GM18508 (cell line): Measurements from ENCODE around the gene ACTRT3.
A peak's percentile ranks its signal among the peaks of the same experiment; 100 is the strongest.

Experiments
- ATAC-seq: cut with Tn5 transposase; IDR thresholded peaks from one replicate; pipeline ENCODE4 v1.9.1; 2021; ENCODE audit warnings: moderate number of reproducible peaks; ENCODE audit not compliant: insufficient read depth, unreplicated experiment

The ACTRT3 gene

DNA sequence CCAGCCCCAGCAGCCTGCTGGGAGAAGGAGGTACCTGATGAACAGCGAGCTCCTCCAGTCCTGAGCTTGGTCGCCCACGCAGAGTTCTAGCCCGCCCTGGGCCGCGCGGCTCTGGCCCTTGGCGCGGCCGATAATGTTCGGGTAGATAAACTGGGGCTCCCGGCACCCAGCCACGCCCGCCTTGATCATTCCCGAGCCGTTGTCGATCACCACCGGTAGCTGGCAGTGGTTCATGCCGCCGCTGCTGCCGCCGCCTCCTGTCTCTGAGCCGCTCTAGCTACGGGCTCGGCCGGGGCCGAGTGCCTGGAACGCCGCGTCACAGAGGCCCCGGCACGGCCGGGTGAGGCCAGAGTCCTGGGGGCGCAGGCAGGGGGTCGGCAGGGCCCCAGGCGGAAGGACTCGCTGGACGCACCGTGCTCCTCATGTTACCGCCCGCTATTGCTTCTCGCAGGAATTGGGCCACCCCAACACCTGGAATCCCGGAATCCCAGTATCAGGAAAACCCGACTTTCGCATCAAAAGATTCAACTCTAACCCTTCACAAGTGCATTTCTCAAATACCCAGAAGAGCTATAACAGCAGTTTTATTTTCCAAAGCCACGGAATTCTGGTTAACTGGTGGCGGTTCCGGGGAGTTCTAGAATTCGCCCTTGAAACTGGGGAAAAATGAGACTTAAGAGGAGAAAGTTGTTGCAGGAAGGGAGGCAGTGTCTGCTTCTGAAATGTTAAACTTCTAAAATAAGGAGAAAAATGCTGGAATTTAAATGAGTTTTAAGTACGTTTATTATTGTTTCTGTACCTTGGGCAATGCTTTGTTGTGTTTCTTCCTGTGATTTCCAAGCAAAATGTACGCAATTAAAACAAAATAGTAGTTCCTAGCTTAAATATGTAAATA, at the start of gene ACTRT3:
TSS of gene ACTRT3 (minus strand) at position 275 of the 895 bp plus-strand sequence. CDS start at position 234, 41 bp downstream.
- no peak for ATAC-seq

GRCh38 chr3:169818316-169818715, 49.0 kb upstream of the ACTRT3 start:
- ATAC-seq: no peak

DNA sequence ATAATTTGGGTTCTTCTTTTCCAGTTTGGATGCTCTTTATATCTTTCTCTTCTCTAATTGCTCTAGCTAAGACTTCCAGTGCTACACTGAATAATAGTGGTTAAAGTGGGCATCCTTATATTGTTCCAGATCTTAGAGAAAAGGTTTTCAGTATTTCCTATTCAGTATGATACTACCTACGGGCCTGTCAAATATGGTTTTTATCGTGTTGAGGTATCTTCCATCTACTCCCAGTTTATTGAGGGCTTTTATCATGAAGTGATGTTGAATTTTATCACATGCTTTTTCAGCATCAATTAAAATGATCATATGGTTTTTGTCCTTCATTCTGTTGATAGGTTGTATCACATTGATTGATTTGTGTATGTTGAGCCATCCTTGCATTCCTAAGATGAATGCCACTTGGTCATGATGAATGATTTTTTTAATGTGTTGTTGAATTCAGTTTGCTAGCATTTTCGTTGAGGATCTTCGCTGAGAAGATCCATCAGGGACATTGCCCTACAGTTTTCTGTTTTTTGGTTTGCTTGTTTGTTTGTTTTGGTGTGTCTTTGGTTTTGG, 46.3 kb upstream of the ACTRT3 start:
- ATAC-seq: no peak

DNA sequence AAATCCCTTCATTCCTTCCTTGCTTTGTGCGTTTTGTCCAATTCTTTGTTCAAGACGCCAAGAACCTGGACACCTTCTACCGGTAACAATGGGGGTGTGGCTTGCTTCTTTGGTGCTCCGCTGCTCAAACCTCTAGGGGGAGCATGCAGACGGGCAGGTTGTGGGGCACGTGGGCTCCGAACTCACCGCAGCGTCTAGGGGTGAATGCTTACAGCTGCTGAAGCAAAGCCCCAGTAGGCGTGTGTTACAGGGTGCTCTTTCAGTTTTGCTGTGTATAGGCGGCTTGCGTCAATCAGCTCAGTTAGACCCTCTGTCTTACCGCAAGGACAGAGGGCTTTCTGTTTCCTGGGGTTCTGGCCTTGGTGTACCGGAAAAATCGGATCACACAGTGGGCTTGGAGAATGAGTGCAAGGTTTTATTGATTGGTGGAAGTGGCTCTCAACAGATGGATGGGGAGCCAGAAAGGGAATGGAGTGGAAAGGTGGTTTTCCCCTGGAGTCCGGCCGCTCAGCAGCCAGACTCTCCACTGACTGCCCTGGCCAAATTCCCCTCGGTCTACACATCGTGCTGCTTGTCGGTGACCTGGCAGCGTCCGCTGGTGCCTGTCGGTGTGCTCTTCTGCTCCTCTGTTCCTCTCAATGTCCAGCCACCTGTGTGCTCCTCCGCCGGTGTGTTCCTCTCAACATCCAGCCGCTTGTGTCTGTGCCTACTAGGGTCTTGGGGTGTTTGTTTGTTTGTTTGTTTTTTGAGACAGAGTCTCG, 44.6 kb upstream of the ACTRT3 start:
- peak; percentile 94 for ATAC-seq

DNA sequence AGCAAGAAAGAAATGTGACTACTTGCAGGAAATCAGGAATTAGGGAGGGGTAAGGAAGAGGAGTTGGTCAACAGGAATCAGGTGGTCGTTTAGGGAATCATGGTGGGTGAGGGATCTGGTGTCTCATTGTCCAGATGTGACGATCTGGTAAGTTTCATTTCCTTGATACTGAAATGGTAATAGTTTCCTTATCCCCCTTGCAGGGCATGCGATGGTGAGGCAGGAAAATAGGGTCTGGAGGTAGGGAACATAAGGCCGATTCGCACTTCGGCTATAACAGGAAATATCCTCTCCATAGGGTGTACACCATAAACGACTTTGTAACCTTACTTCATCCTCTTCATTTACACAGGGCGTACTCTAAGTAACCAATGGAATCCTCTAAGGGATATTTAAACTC, 43.9 kb upstream of the ACTRT3 start:
- ATAC-seq: no peak

GRCh38 chr3:169812332-169813235, 43.2 kb upstream of the ACTRT3 start, which contains the start of the genes LRRC34 and LRRIQ4:
Gene LRRC34 (minus strand): TSS chr3:169812904. CDS start chr3:169812548, 356 bp downstream.
Gene LRRIQ4 (plus strand): TSS chr3:169812870. CDS start chr3:169821922, 9,052 bp downstream.
- peak; percentile 37 for ATAC-seq

DNA sequence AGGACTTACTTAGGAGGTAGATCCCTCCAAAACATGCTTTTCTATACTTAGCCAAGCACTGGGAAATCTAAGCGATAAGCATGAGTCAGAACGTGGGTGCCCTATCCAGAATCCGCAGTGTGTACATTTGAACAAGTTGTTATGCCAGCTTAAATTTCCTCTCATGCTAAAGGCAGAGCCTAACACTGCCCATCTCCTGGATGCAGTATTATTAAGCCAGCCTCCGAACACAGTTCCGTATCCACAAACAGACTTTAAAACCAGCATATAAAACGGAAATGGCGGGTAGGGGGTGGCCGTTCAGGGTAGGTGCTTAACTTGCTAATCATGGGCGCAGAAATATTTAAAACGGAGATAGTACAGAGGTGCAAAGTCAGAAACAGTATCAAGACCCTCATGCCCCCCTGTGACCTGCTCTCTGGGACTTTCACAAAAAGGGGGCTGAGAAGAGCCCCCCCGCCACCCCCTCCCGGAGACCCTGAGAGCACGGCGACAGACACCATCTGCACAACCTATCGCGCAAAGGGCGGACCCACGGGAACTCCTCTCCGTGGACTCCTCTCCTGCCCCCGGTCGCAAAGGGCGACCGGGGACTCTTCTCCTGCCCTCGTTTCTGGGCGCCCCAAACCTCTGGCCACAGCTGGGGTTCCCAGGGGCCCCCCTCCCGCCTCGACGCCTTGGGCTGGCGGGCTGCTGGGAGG, 42.4 kb upstream of the ACTRT3 start:
- ATAC-seq: no peak

- ATAC-seq: no peak
These were observed 40.0 kb upstream of the ACTRT3 start for GRCh38 chr3:169809230-169809795.

DNA sequence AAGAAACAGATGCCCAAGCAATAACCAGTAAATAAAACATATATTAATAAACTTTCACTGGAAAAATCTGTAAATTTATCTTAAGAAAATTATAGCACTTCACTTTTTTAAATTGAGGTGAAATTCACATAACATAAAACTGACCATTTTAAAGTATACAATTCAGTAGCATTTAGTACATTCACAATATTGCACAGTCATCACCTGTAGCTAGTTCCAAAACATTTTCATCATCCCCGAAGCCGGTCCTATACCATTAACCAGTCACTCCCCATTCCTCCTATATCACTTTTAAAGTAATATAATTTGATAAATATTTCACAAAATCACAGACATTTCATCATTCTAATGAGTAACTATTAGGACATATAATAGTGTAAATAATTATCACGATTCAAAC, 35.3 kb upstream of the ACTRT3 start:
- ATAC-seq: no peak

DNA sequence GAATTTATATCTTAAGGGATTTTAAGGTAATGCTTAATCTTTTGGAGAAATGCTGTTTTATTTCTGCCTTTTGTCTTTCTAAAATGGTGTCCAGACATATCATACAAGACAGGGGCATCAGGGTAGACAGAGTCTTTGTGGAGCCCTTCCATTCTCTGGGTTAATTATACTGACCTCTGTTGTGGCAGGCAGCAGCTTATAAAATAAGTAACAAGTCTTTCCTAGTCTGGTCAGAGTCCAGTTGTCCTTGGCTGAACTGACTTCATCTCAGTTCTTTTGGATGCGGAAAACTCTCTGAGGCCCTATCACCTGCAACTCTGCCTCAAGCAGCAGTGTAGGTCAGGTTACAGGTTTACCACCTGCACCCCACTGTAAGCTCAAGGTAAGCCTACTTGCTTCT, 23.0 kb upstream of the ACTRT3 start:
- ATAC-seq: no peak

GRCh38 chr3:169790687-169791429, 21.5 kb upstream of the ACTRT3 start:
- ATAC-seq: no peak

- no peak for ATAC-seq
These were observed 20.9 kb upstream of the ACTRT3 start for GRCh38 chr3:169790219-169790618.

- ATAC-seq: no peak
These were observed 18.4 kb upstream of the ACTRT3 start for GRCh38 chr3:169787791-169788190.

- no peak for ATAC-seq
These were observed 17.8 kb upstream of the ACTRT3 start for GRCh38 chr3:169787120-169787519.

DNA sequence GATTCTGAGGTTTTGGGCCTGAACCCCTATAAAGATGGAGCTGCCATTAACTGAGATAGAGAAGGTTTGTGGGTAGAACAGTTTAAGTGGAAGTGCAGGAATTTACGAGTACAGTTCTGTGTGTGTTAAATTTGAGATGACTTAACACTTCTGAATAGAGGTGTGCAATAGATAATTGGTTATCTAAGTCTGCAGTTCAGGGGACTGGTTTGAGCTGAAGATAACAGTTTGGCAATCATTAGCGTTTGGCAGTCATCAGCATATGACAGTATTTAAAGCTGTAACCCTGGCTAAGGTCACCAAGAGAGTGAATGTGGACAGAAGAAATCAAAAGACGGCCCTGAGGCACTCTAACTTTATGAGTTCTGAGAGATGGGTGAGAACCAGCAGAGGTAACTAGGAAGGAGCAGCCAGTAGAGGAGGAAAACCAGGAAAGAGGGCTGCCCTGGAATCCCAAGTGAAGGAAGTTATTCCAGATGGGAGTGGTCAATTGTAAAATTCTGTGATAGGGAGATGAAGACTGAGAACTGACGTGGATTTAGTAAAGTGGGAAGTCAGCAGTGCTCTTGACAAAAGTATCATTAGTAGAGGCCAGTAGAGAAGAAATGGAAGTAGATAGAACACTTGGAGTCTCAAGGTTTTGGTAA, 12.0 kb upstream of the ACTRT3 start:
- no peak for ATAC-seq

GRCh38 chr3:169780742-169781141, 11.4 kb upstream of the ACTRT3 start:
- no peak for ATAC-seq

GRCh38 chr3:169777822-169778221, 8.5 kb upstream of the ACTRT3 start:
- no peak for ATAC-seq

- no peak for ATAC-seq
These were observed 4.8 kb upstream of the ACTRT3 start for GRCh38 chr3:169774186-169774585.
